SK-N-SH (cell line): Measurements from ENCODE around the gene KRTCAP3.

Source experiments
- CHD2 ChIP-seq: fragments of 150-350 bp; IDR thresholded peaks from 2 replicates; pipeline ENCODE4 v1.6.1; 2018; ENCODE audit warnings: low read length; ENCODE audit not compliant: partially characterized antibody
- ELF1 ChIP-seq: IDR thresholded peaks from 2 replicates; pipeline ENCODE4 v1.4.0; 2012
- GABPA ChIP-seq: IDR thresholded peaks from 2 replicates; pipeline ENCODE4 v1.4.0; 2012; ENCODE audit warnings: low read depth, mild to moderate bottlenecking
- POLR2AphosphoS5 ChIP-seq: IDR thresholded peaks from 2 replicates; pipeline ENCODE4 v1.6.1; 2012; ENCODE audit warnings: low read depth, low read length
- TF ChIP-seq, protein P1 (sequence below): fragments of 200-600 bp; sonication (generic); IDR thresholded peaks from 2 replicates; pipeline ENCODE4 v1.6.1; 2017; ENCODE audit warnings: antibody characterized with exemption, mild to moderate bottlenecking, moderate library complexity
- TF ChIP-seq, protein P2 (sequence below): fragments of 150-350 bp; IDR thresholded peaks from 2 replicates; pipeline ENCODE4 v1.6.1; 2016; ENCODE audit warnings: mild to moderate bottlenecking, low read depth, low read length
- TF ChIP-seq, protein P3 (sequence below): IDR thresholded peaks from 2 replicates; pipeline ENCODE4 v1.4.0; 2012; ENCODE audit warnings: low read depth, borderline replicate concordance

DNA sequence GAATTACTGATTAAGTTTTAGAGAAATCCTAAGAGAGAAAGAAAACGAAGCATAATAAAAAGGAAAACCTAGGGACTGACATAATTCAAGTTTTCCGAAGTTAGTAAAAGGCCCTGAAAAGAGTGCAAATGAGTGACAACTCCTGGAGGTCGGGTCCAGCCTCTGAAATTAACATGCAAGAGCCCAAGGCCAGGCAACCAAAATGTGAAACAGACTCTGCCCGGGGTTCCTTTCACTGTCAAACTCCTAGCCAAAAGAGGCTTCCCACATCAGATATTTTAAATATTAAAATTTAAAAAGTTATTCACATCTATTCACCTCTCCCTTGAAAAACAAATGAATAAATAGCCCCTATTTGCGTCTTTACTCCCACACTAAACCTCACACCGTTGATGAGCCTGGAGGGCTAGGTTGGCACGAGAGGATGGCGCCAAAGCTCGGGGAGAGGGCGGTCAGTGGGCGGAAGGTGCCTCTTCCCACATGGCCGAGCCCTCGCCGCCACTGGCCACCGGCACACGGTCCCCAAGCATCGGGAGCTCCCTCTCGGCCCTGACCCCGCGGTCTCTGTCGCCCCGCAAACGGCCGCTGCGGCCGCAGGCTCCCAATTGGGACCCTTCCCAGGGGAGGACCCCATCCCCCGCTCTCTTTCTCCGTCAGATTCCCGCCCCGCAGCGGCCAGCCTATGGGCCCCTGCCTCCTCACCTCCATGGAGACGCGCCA, 33.4 kb upstream of the KRTCAP3 start:
- TF ChIP-seq POLR2AphosphoS5 (no peak), ELF1 (no peak), CHD2 (no peak), GABPA (no peak)
- TF ChIP-seq, protein P1, sequence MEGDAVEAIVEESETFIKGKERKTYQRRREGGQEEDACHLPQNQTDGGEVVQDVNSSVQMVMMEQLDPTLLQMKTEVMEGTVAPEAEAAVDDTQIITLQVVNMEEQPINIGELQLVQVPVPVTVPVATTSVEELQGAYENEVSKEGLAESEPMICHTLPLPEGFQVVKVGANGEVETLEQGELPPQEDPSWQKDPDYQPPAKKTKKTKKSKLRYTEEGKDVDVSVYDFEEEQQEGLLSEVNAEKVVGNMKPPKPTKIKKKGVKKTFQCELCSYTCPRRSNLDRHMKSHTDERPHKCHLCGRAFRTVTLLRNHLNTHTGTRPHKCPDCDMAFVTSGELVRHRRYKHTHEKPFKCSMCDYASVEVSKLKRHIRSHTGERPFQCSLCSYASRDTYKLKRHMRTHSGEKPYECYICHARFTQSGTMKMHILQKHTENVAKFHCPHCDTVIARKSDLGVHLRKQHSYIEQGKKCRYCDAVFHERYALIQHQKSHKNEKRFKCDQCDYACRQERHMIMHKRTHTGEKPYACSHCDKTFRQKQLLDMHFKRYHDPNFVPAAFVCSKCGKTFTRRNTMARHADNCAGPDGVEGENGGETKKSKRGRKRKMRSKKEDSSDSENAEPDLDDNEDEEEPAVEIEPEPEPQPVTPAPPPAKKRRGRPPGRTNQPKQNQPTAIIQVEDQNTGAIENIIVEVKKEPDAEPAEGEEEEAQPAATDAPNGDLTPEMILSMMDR: no peak
- TF ChIP-seq, protein P2, sequence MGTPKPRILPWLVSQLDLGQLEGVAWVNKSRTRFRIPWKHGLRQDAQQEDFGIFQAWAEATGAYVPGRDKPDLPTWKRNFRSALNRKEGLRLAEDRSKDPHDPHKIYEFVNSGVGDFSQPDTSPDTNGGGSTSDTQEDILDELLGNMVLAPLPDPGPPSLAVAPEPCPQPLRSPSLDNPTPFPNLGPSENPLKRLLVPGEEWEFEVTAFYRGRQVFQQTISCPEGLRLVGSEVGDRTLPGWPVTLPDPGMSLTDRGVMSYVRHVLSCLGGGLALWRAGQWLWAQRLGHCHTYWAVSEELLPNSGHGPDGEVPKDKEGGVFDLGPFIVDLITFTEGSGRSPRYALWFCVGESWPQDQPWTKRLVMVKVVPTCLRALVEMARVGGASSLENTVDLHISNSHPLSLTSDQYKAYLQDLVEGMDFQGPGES: no peak
- TF ChIP-seq, protein P3, sequence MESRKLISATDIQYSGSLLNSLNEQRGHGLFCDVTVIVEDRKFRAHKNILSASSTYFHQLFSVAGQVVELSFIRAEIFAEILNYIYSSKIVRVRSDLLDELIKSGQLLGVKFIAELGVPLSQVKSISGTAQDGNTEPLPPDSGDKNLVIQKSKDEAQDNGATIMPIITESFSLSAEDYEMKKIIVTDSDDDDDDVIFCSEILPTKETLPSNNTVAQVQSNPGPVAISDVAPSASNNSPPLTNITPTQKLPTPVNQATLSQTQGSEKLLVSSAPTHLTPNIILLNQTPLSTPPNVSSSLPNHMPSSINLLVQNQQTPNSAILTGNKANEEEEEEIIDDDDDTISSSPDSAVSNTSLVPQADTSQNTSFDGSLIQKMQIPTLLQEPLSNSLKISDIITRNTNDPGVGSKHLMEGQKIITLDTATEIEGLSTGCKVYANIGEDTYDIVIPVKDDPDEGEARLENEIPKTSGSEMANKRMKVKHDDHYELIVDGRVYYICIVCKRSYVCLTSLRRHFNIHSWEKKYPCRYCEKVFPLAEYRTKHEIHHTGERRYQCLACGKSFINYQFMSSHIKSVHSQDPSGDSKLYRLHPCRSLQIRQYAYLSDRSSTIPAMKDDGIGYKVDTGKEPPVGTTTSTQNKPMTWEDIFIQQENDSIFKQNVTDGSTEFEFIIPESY: no peak
